ENCODE measurements around the gene ERBIN. TPM values are rescaled to one million over a fixed set of nuclear protein-coding genes. Genes with fewer than 3 reads are reported as not detected.

ERBIN gene
- total RNA-seq, 1 experiment from 2014 or later = 27.1 TPM

DNA sequence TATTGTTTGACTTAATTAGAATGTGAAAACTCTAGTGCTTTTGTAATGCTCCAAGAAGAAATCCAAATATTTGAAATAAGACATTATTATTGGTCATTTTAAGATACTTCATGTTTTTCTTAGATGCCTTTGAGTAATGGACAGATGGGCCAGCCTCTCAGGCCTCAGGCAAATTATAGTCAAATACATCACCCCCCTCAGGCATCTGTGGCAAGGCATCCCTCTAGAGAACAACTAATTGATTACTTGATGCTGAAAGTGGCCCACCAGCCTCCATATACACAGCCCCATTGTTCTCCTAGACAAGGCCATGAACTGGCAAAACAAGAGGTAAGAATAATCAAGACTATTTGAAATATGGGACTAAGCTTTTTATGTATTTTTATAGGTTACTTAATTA, 148.5 kb downstream of the ERBIN start:
- Mint-ChIP-seq H3K4me3 (no peak overlapping the region), H3K36me3 (peaks cover 12% of the 10 kb centered on the region), H3K9me3 (no peaks in the 10 kb centered on the region), H3K27me3 (ENCODE audit: low read depth) (no peaks in the 10 kb centered on the region), H3K4me1 (no peaks in the 10 kb centered on the region), H3K27ac (no peak overlapping the region)
- ChIA-PET POLR2A (no interaction called here), CTCF (no interaction called here)
- no peak for DNase-seq (ENCODE audit: low spot score)
- TF ChIP-seq SMAD3 (CRISPR knock-in tag; IDR thresholded peaks at IDR 0.05; ENCODE audit: borderline replicate concordance) (no peak), ELF4 (CRISPR knock-in tag; IDR thresholded peaks at IDR 0.05; ENCODE audit: low read depth) (no peak)
- no peak for ATAC-seq

DNA sequence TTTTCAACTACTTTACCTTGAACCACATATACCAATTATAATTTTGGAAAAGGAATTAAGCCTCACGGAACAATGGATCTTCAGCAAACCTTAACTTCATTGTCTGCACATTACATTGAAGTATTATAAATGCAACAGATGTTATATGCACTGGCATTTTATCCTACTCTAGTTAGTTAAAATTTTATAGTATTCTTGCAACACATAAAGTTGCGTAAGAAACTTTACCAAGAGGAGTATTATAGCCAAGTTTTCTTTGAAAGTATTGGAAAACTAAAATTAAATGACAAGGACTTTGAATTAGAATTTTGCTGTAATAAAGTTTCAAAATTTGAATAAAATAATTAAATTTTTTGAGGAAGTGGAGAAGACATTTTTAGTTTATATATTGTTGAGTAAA, 154.3 kb downstream of the ERBIN start:
- peaks cover 12% of the 10 kb centered on the region for H3K36me3 Mint-ChIP-seq
- ATAC-seq (no peak), DNase-seq (ENCODE audit: low spot score) (no peak)
- H3K4me3 Mint-ChIP-seq = no peak overlapping the region
- CTCF ChIA-PET = no interaction called here
- H3K4me1 Mint-ChIP-seq = peaks cover 5% of the 10 kb centered on the region
- peaks cover 8% of the 10 kb centered on the region; the same call in 1 of the 2 replicates for H3K9me3 Mint-ChIP-seq
- no peak overlapping the region for H3K27ac Mint-ChIP-seq
- H3K27me3 Mint-ChIP-seq (ENCODE audit: low read depth) = no peaks in the 10 kb centered on the region
- POLR2A ChIA-PET = interaction anchor here (0.5 kb wide), 1 partner anchor 15 kb away, joined by 3 read pairs; no protein-coding TSS in a partner anchor
- TF ChIP-seq, protein P1, sequence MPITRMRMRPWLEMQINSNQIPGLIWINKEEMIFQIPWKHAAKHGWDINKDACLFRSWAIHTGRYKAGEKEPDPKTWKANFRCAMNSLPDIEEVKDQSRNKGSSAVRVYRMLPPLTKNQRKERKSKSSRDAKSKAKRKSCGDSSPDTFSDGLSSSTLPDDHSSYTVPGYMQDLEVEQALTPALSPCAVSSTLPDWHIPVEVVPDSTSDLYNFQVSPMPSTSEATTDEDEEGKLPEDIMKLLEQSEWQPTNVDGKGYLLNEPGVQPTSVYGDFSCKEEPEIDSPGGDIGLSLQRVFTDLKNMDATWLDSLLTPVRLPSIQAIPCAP (CRISPR knock-in tag; IDR thresholded peaks at IDR 0.05) = no peak
- TF ChIP-seq SMAD3 (CRISPR knock-in tag; IDR thresholded peaks at IDR 0.05; ENCODE audit: borderline replicate concordance) (no peak), TP53 (CRISPR knock-in tag; IDR thresholded peaks at IDR 0.05) (no peak), NR2C2 (CRISPR knock-in tag; IDR thresholded peaks at IDR 0.05) (no peak), ZNF671 (CRISPR knock-in tag; IDR thresholded peaks at IDR 0.05) (no peak), MYBL2 (CRISPR knock-in tag; IDR thresholded peaks at IDR 0.05) (no peak), RELA (CRISPR knock-in tag; IDR thresholded peaks at IDR 0.05; ENCODE audit: borderline replicate concordance) (no peak), RORB (CRISPR knock-in tag; IDR thresholded peaks at IDR 0.05) (no peak), ZNF232 (CRISPR knock-in tag; IDR thresholded peaks at IDR 0.05) (no peak)
- TF ChIP-seq, protein P2, sequence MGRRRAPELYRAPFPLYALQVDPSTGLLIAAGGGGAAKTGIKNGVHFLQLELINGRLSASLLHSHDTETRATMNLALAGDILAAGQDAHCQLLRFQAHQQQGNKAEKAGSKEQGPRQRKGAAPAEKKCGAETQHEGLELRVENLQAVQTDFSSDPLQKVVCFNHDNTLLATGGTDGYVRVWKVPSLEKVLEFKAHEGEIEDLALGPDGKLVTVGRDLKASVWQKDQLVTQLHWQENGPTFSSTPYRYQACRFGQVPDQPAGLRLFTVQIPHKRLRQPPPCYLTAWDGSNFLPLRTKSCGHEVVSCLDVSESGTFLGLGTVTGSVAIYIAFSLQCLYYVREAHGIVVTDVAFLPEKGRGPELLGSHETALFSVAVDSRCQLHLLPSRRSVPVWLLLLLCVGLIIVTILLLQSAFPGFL (CRISPR knock-in tag; IDR thresholded peaks at IDR 0.05; ENCODE audit: borderline replicate concordance) = no peak
- TF ChIP-seq, protein P3, sequence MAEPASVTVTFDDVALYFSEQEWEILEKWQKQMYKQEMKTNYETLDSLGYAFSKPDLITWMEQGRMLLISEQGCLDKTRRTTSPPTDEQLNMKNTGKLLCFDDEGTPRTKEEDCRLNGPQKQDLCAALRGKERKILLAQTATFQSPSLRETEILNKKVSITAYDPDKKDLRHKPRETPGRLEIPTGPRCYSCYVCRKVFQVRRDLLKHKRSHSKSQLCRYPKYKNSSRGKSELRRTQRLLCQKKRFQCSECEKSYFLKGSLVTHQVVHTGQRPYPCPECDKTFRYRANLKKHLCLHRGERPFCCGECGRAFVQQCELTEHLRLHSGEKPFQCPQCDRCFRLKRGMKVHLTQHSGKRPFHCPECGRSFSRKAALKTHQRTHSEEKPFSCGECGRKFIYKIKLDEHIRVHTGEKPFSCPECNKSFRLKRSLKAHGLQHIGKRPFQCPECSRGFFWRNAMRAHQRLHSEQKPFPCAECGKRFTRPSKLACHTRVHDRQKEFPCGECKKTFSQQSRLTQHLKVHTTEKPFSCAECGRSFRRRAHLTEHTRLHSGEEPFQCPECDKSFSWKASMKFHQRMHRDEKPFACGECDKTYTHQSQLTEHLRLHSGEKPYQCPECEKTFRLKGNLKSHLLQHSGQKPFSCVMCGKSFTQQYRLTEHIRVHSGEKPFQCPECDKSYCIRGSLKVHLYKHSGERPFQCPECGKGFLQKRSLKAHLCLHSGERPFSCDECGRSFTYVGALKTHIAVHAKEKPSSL (CRISPR knock-in tag; conservative IDR thresholded peaks at IDR 0.05) = no peak
- TF ChIP-seq, protein P4, sequence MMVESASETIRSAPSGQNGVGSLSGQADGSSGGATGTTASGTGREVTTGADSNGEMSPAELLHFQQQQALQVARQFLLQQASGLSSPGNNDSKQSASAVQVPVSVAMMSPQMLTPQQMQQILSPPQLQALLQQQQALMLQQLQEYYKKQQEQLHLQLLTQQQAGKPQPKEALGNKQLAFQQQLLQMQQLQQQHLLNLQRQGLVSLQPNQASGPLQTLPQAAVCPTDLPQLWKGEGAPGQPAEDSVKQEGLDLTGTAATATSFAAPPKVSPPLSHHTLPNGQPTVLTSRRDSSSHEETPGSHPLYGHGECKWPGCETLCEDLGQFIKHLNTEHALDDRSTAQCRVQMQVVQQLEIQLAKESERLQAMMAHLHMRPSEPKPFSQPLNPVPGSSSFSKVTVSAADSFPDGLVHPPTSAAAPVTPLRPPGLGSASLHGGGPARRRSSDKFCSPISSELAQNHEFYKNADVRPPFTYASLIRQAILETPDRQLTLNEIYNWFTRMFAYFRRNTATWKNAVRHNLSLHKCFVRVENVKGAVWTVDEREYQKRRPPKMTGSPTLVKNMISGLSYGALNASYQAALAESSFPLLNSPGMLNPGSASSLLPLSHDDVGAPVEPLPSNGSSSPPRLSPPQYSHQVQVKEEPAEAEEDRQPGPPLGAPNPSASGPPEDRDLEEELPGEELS (CRISPR knock-in tag; IDR thresholded peaks at IDR 0.05) = no peak
- TF ChIP-seq, protein P5, sequence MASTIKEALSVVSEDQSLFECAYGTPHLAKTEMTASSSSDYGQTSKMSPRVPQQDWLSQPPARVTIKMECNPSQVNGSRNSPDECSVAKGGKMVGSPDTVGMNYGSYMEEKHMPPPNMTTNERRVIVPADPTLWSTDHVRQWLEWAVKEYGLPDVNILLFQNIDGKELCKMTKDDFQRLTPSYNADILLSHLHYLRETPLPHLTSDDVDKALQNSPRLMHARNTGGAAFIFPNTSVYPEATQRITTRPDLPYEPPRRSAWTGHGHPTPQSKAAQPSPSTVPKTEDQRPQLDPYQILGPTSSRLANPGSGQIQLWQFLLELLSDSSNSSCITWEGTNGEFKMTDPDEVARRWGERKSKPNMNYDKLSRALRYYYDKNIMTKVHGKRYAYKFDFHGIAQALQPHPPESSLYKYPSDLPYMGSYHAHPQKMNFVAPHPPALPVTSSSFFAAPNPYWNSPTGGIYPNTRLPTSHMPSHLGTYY (CRISPR knock-in tag; IDR thresholded peaks at IDR 0.05) = no peak
- TF ChIP-seq, protein P6, sequence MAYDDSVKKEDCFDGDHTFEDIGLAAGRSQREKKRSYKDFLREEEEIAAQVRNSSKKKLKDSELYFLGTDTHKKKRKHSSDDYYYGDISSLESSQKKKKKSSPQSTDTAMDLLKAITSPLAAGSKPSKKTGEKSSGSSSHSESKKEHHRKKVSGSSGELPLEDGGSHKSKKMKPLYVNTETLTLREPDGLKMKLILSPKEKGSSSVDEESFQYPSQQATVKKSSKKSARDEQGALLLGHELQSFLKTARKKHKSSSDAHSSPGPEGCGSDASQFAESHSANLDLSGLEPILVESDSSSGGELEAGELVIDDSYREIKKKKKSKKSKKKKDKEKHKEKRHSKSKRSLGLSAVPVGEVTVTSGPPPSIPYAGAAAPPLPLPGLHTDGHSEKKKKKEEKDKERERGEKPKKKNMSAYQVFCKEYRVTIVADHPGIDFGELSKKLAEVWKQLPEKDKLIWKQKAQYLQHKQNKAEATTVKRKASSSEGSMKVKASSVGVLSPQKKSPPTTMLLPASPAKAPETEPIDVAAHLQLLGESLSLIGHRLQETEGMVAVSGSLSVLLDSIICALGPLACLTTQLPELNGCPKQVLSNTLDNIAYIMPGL (CRISPR knock-in tag; IDR thresholded peaks at IDR 0.05) = no peak

Measured in WTC11 (cell line).